T-helper 1 cell treated with Interleukin-12 subunit alpha and Interleukin-12 subunit beta and Interleukin-4 antibody, amounts not matched to agents 30 μg/mL and 1 μg/mL, for 36 hours (primary cell): Measurements from ENCODE around the gene RTTN.

Source experiments
- H3K27ac Mint-ChIP-seq: one replicate; pipeline ENCODE4 v1.8.0; 2021; ENCODE audit warnings: mild to moderate bottlenecking, mixed read lengths
- H3K27me3 Mint-ChIP-seq: one replicate; pipeline ENCODE4 v1.8.0; 2021; ENCODE audit warnings: low read depth, mixed read lengths
- H3K36me3 Mint-ChIP-seq: one replicate; pipeline ENCODE4 v1.8.0; 2021; ENCODE audit warnings: low read depth, mixed read lengths
- H3K4me1 Mint-ChIP-seq: one replicate; pipeline ENCODE4 v1.8.0; 2021; ENCODE audit warnings: low read depth, mixed read lengths
- H3K4me3 Mint-ChIP-seq: one replicate; pipeline ENCODE4 v1.8.0; 2021; ENCODE audit warnings: mild to moderate bottlenecking, moderate library complexity, mixed read lengths
- H3K9me3 Mint-ChIP-seq: one replicate; pipeline ENCODE4 v1.8.0; 2021; ENCODE audit warnings: mixed read lengths

RTTN gene

GRCh38 chr18:70024093-70024492 lies 181.4 kb downstream of the RTTN start:
- Mint-ChIP-seq H3K27me3 (no peaks in the 10 kb centered on the region), H3K4me1 (no peaks in the 10 kb centered on the region), H3K36me3 (peaks cover 37% of the 10 kb centered on the region), H3K4me3 (no peak overlapping the region), H3K27ac (no peak overlapping the region), H3K9me3 (no peaks in the 10 kb centered on the region)

- H3K36me3 Mint-ChIP-seq = peaks cover 35% of the 10 kb centered on the region
- H3K27ac Mint-ChIP-seq = no peak overlapping the region
- no peaks in the 10 kb centered on the region for H3K9me3 Mint-ChIP-seq
- no peaks in the 10 kb centered on the region for H3K4me1 Mint-ChIP-seq
- H3K4me3 Mint-ChIP-seq = no peak overlapping the region
- no peaks in the 10 kb centered on the region for H3K27me3 Mint-ChIP-seq
Observed at GRCh38 chr18:70022636-70023035, 182.9 kb downstream of the RTTN start.

- Mint-ChIP-seq H3K4me1 (no peaks in the 10 kb centered on the region), H3K4me3 (no peak overlapping the region), H3K27ac (no peak overlapping the region), H3K36me3 (peaks cover 40% of the 10 kb centered on the region), H3K27me3 (no peaks in the 10 kb centered on the region), H3K9me3 (no peaks in the 10 kb centered on the region)
Observed at GRCh38 chr18:70021498-70021897, 184.0 kb downstream of the RTTN start.

GRCh38 chr18:70021043-70021442 lies 184.4 kb downstream of the RTTN start:
- Mint-ChIP-seq H3K9me3 (no peaks in the 10 kb centered on the region), H3K36me3 (peaks cover 40% of the 10 kb centered on the region)

GRCh38 chr18:70019991-70020390 lies 185.5 kb downstream of the RTTN start:
- Mint-ChIP-seq H3K36me3 (peaks cover 35% of the 10 kb centered on the region), H3K4me3 (no peak overlapping the region), H3K4me1 (no peaks in the 10 kb centered on the region), H3K27ac (no peak overlapping the region), H3K9me3 (no peaks in the 10 kb centered on the region), H3K27me3 (no peaks in the 10 kb centered on the region)

More at GRCh38 chr18:70021043-70021442, 184.4 kb downstream of the RTTN start:
- no peak overlapping the region for H3K4me3 Mint-ChIP-seq
- H3K4me1 Mint-ChIP-seq = no peaks in the 10 kb centered on the region
- no peaks in the 10 kb centered on the region for H3K27me3 Mint-ChIP-seq
- H3K27ac Mint-ChIP-seq = no peak overlapping the region

GRCh38 chr18:70019136-70019535 lies 186.4 kb downstream of the RTTN start:
- Mint-ChIP-seq H3K9me3 (no peaks in the 10 kb centered on the region), H3K4me1 (no peaks in the 10 kb centered on the region), H3K36me3 (peaks cover 29% of the 10 kb centered on the region), H3K27me3 (no peaks in the 10 kb centered on the region), H3K4me3 (no peak overlapping the region), H3K27ac (no peak overlapping the region)

- Mint-ChIP-seq H3K4me3 (no peak overlapping the region), H3K9me3 (peaks cover 7% of the 10 kb centered on the region), H3K4me1 (no peaks in the 10 kb centered on the region), H3K27me3 (no peaks in the 10 kb centered on the region), H3K27ac (no peak overlapping the region), H3K36me3 (peaks cover 22% of the 10 kb centered on the region)
Observed at GRCh38 chr18:70015127-70015526, 190.4 kb downstream of the RTTN start.

- Mint-ChIP-seq H3K27ac (no peak overlapping the region), H3K36me3 (peaks cover 35% of the 10 kb centered on the region), H3K9me3 (peaks cover 6% of the 10 kb centered on the region), H3K4me1 (peaks cover 2% of the 10 kb centered on the region), H3K4me3 (no peak overlapping the region), H3K27me3 (no peaks in the 10 kb centered on the region)
Observed at GRCh38 chr18:70005580-70005979, 199.9 kb downstream of the RTTN start.

- Mint-ChIP-seq H3K36me3 (peaks cover 27% of the 10 kb centered on the region), H3K27me3 (no peaks in the 10 kb centered on the region), H3K4me3 (no peak overlapping the region)
Observed at GRCh38 chr18:70004696-70005095, 200.8 kb downstream of the RTTN start.

GRCh38 chr18:69999656-70000055 lies 205.8 kb downstream of the RTTN start:
- H3K27ac Mint-ChIP-seq = no peak overlapping the region
- peaks cover 30% of the 10 kb centered on the region for H3K36me3 Mint-ChIP-seq
- H3K4me3 Mint-ChIP-seq = no peak overlapping the region
- H3K27me3 Mint-ChIP-seq = no peaks in the 10 kb centered on the region
- peaks cover 9% of the 10 kb centered on the region for H3K4me1 Mint-ChIP-seq
- peaks cover 1% of the 10 kb centered on the region for H3K9me3 Mint-ChIP-seq

More at GRCh38 chr18:70004696-70005095, 200.8 kb downstream of the RTTN start:
- Mint-ChIP-seq H3K27ac (no peak overlapping the region), H3K9me3 (no peaks in the 10 kb centered on the region), H3K4me1 (peaks cover 2% of the 10 kb centered on the region)

- peaks cover 9% of the 10 kb centered on the region for H3K4me1 Mint-ChIP-seq
- H3K36me3 Mint-ChIP-seq = peaks cover 30% of the 10 kb centered on the region
Observed at GRCh38 chr18:69998523-69998987, 206.9 kb downstream of the RTTN start.

GRCh38 chr18:69996951-69997798 lies 208.3 kb downstream of the RTTN start:
- H3K27ac Mint-ChIP-seq = no peak overlapping the region
- peaks cover 39% of the 10 kb centered on the region for H3K36me3 Mint-ChIP-seq
- H3K4me1 Mint-ChIP-seq = peaks cover 9% of the 10 kb centered on the region
- H3K4me3 Mint-ChIP-seq = no peak overlapping the region
- H3K9me3 Mint-ChIP-seq = peaks cover 16% of the 10 kb centered on the region
- H3K27me3 Mint-ChIP-seq = no peaks in the 10 kb centered on the region

More at GRCh38 chr18:69998523-69998987, 206.9 kb downstream of the RTTN start:
- Mint-ChIP-seq H3K27me3 (no peaks in the 10 kb centered on the region), H3K4me3 (no peak overlapping the region), H3K9me3 (peaks cover 3% of the 10 kb centered on the region), H3K27ac (no peak overlapping the region)

- no peak overlapping the region for H3K27ac Mint-ChIP-seq
Observed at GRCh38 chr18:69996417-69996816, 209.1 kb downstream of the RTTN start.

GRCh38 chr18:69995774-69996173 lies 209.7 kb downstream of the RTTN start:
- Mint-ChIP-seq H3K9me3 (peaks cover 22% of the 10 kb centered on the region), H3K27ac (no peak overlapping the region), H3K4me3 (no peak overlapping the region), H3K36me3 (peaks cover 31% of the 10 kb centered on the region), H3K4me1 (peaks cover 7% of the 10 kb centered on the region), H3K27me3 (no peaks in the 10 kb centered on the region)

More at GRCh38 chr18:69996417-69996816, 209.1 kb downstream of the RTTN start:
- Mint-ChIP-seq H3K4me1 (peaks cover 9% of the 10 kb centered on the region), H3K9me3 (peaks cover 22% of the 10 kb centered on the region), H3K27me3 (no peaks in the 10 kb centered on the region), H3K36me3 (peaks cover 34% of the 10 kb centered on the region), H3K4me3 (no peak overlapping the region)

GRCh38 chr18:69992776-69993175 lies 212.7 kb downstream of the RTTN start:
- Mint-ChIP-seq H3K4me3 (no peak overlapping the region), H3K4me1 (peaks cover 7% of the 10 kb centered on the region), H3K9me3 (peaks cover 39% of the 10 kb centered on the region), H3K36me3 (peaks cover 49% of the 10 kb centered on the region), H3K27me3 (no peaks in the 10 kb centered on the region), H3K27ac (no peak overlapping the region)
